Neural cell (in vitro differentiated cells): ENCODE data around the gene ADGRF1. TPM values are rescaled to one million over a fixed set of nuclear protein-coding genes. Genes with fewer than 3 reads are reported as not detected.

ENCODE experiments used
- H2AFZ ChIP-seq: fragments of 200-600, 300-800 bp; sonication (generic), shearing (Covaris generic); 2 replicates; pipeline ENCODE4 v1.6.0; 2014; ENCODE audit warnings: low read depth, mild to moderate bottlenecking, antibody characterized with exemption, low read length, moderate library complexity
- H3F3A ChIP-seq: fragments of 200-600 bp; shearing (Covaris generic); 2 replicates; pipeline ENCODE4 v1.6.1; 2016; ENCODE audit warnings: mild to moderate bottlenecking, moderate library complexity, mixed read lengths, antibody characterized with exemption, low read length; ENCODE audit not compliant: insufficient read depth, poor library complexity, severe bottlenecking
- H3K27ac ChIP-seq: fragments of 200-600, 300-800 bp; sonication (generic), shearing (Covaris generic); 2 replicates; pipeline ENCODE4 v1.5.1; 2014; ENCODE audit warnings: mild to moderate bottlenecking, low read length, moderate library complexity
- H3K27me3 ChIP-seq: fragments of 300-800, 200-600 bp; sonication (generic), shearing (Covaris generic); 2 replicates; pipeline ENCODE4 v1.6.0; 2014; ENCODE audit warnings: mild to moderate bottlenecking, low read depth, low read length, moderate library complexity; ENCODE audit not compliant: insufficient read depth
- H3K36me3 ChIP-seq: fragments of 300-800, 200-600 bp; sonication (generic), shearing (Covaris generic); 2 replicates; pipeline ENCODE4 v1.5.1; 2014; ENCODE audit warnings: mild to moderate bottlenecking, antibody characterized with exemption, low read length, moderate library complexity; ENCODE audit not compliant: insufficient read depth
- H3K4me2 ChIP-seq: fragments of 300-800, 200-600 bp; sonication (generic), shearing (Covaris generic); 2 replicates; pipeline ENCODE4 v1.6.0; 2014; ENCODE audit warnings: mild to moderate bottlenecking, low read length
- H3K4me3 ChIP-seq: fragments of 300-800, 200-600 bp; sonication (generic), shearing (Covaris generic); 2 replicates; pipeline ENCODE4 v1.5.1; 2014; ENCODE audit warnings: mild to moderate bottlenecking, low read length, moderate library complexity
- H3K79me2 ChIP-seq: fragments of 200-600 bp; shearing (Covaris generic); replicated peaks from 2 replicates; pipeline ENCODE4 v1.6.0; 2014; ENCODE audit warnings: mild to moderate bottlenecking, low read length, moderate library complexity; ENCODE audit not compliant: insufficient read depth
- H3K9ac ChIP-seq: fragments of 300-800, 200-600 bp; sonication (generic), shearing (Covaris generic); 2 replicates; pipeline ENCODE4 v1.6.1; 2016; ENCODE audit warnings: mild to moderate bottlenecking, low read length, mixed read lengths
- H3K9me2 ChIP-seq: fragments of 200-600 bp; shearing (Covaris generic); 2 replicates; pipeline ENCODE4 v1.6.1; 2016; ENCODE audit warnings: mild to moderate bottlenecking, low read length, mixed read lengths; ENCODE audit not compliant: insufficient read depth
- H3K9me3 ChIP-seq: fragments of 200-600, 300-800 bp; sonication (generic), shearing (Covaris generic); 2 replicates; pipeline ENCODE4 v1.6.1; 2016; ENCODE audit warnings: mild to moderate bottlenecking, mixed run types, low read length, moderate library complexity, mixed read lengths
- H4K20me1 ChIP-seq: fragments of 200-600 bp; shearing (Covaris generic); 2 replicates; pipeline ENCODE4 v1.6.1; 2016; ENCODE audit warnings: mild to moderate bottlenecking, mixed run types; ENCODE audit not compliant: insufficient read depth
- EP300 ChIP-seq: fragments of 450-650 bp; conservative IDR thresholded peaks from 2 replicates; pipeline ENCODE4 v1.6.1; 2014; ENCODE audit warnings: antibody characterized with exemption, mild to moderate bottlenecking, moderate library complexity; ENCODE audit not compliant: poor library complexity, severe bottlenecking
- EZH2 ChIP-seq: fragments of 200-600, 300-800 bp; shearing (Covaris generic), sonication (generic); IDR thresholded peaks from 2 replicates; pipeline ENCODE4 v1.6.1; 2014; ENCODE audit warnings: antibody characterized with exemption, low read length, borderline replicate concordance, mild to moderate bottlenecking; ENCODE audit not compliant: insufficient read depth, poor library complexity, severe bottlenecking
- MXI1 ChIP-seq: fragments of 450-650 bp; conservative IDR thresholded peaks from 2 replicates; pipeline ENCODE4 v1.6.1; 2014; ENCODE audit warnings: antibody characterized with exemption, mild to moderate bottlenecking; ENCODE audit not compliant: poor library complexity, severe bottlenecking
- POLR2AphosphoS5 ChIP-seq: IDR thresholded peaks from 2 replicates; pipeline ENCODE4 v1.6.1; 2012
- RAD21 ChIP-seq: fragments of 450-650 bp; conservative IDR thresholded peaks from 2 replicates; pipeline ENCODE4 v1.6.1; 2014; ENCODE audit warnings: antibody characterized with exemption, mild to moderate bottlenecking, moderate library complexity
- SMC3 ChIP-seq: fragments of 450-650 bp; conservative IDR thresholded peaks from 2 replicates; pipeline ENCODE4 v1.6.1; 2014; ENCODE audit warnings: antibody characterized with exemption, mild to moderate bottlenecking, moderate library complexity; ENCODE audit not compliant: poor library complexity
- TAF1 ChIP-seq: IDR thresholded peaks from 2 replicates; pipeline ENCODE4 v1.6.1; 2012; ENCODE audit warnings: low read depth
- polyA plus RNA-seq: library from polyadenylated mRNA; depleted of rRNA; stranded (reverse); fragments of >200 nt; gene quantifications from 2 replicates; pipeline ENCODE4 v1.2.3, GENCODE V29; 2014
- TF ChIP-seq, protein P1 (sequence below): fragments of 450-650 bp; IDR thresholded peaks from 2 replicates; pipeline ENCODE4 v1.5.1; 2014; ENCODE audit warnings: antibody characterized with exemption, mild to moderate bottlenecking, moderate library complexity; ENCODE audit not compliant: poor library complexity, severe bottlenecking
- TF ChIP-seq, protein P2 (sequence below): IDR thresholded peaks from 2 replicates; pipeline ENCODE4 v1.6.1; 2012; ENCODE audit warnings: borderline replicate concordance

Gene ADGRF1
- polyA plus RNA-seq, 1 donor from 2014 or later: not detected

DNA sequence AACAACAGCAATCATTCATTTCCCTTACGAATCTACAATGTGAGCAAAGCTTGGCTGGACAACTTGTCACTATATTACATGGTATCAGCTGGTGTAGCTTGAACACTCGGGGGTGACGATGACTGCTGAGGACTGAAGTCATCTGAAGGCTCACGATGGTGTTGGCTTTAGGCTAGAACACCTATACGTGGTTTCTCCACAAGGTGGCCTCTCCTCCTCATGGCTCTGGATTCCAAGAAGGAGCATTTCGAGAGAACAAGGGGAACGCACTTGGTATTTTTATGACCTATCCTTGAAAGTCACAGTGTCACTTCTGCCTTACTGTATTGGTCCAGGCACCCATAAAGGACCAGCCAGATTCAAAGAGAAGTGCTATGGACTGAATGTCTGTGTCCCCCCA is 37.5 kb upstream of the ADGRF1 start:
- Histone ChIP-seq H3K4me2 (no peak overlapping the region), H2AFZ (no peak overlapping the region), H3K27ac (no peak overlapping the region), H3K36me3 (no peaks in the 10 kb centered on the region), H3F3A (no peaks in the 10 kb centered on the region), H3K9me2 (no peaks in the 10 kb centered on the region), H3K9ac (no peak overlapping the region), H3K4me3 (no peak overlapping the region), H3K27me3 (no peaks in the 10 kb centered on the region), H4K20me1 (no peaks in the 10 kb centered on the region), H3K79me2 (no peaks in the 10 kb centered on the region), H3K9me3 (no peaks in the 10 kb centered on the region)
- no peak for TF ChIP-seq MXI1

DNA sequence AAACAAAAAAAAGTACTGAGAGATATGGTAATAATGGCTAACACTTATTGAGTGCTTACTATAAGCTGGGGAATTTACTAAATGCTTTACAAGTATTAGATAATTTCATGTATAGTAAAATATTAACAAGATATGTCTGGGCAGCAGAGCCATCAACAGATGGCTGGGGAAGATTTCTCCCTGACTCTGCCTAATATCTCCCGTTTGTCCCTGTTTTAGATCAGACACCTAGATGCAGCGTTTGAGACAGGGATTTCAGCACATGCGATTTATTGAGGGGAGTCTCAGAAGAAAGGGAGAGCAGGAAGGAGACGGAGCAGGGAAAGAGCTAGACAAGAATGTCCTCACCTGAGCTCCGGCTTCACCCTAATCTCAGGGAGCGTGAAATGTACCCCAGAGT is 36.9 kb upstream of the ADGRF1 start:
- H3K9me2 ChIP-seq: no peaks in the 10 kb centered on the region
- H4K20me1 ChIP-seq: no peaks in the 10 kb centered on the region
- no peaks in the 10 kb centered on the region for H3K36me3 ChIP-seq
- no peaks in the 10 kb centered on the region for H3K79me2 ChIP-seq
- no peak overlapping the region for H3K4me2 ChIP-seq
- no peak overlapping the region for H2AFZ ChIP-seq
- no peak overlapping the region for H3K9ac ChIP-seq
- no peak overlapping the region for H3K4me3 ChIP-seq
- no peak for TF ChIP-seq SMC3
- no peak for TF ChIP-seq POLR2AphosphoS5
- TF ChIP-seq, protein P1, sequence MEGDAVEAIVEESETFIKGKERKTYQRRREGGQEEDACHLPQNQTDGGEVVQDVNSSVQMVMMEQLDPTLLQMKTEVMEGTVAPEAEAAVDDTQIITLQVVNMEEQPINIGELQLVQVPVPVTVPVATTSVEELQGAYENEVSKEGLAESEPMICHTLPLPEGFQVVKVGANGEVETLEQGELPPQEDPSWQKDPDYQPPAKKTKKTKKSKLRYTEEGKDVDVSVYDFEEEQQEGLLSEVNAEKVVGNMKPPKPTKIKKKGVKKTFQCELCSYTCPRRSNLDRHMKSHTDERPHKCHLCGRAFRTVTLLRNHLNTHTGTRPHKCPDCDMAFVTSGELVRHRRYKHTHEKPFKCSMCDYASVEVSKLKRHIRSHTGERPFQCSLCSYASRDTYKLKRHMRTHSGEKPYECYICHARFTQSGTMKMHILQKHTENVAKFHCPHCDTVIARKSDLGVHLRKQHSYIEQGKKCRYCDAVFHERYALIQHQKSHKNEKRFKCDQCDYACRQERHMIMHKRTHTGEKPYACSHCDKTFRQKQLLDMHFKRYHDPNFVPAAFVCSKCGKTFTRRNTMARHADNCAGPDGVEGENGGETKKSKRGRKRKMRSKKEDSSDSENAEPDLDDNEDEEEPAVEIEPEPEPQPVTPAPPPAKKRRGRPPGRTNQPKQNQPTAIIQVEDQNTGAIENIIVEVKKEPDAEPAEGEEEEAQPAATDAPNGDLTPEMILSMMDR: no peak
- no peak for TF ChIP-seq RAD21
- no peak for TF ChIP-seq EP300
- no peak for TF ChIP-seq EZH2
- no peak for TF ChIP-seq MXI1
- no peak overlapping the region for H3K27ac ChIP-seq
- no peaks in the 10 kb centered on the region for H3K9me3 ChIP-seq
- H3F3A ChIP-seq: no peaks in the 10 kb centered on the region
- no peaks in the 10 kb centered on the region for H3K27me3 ChIP-seq

DNA sequence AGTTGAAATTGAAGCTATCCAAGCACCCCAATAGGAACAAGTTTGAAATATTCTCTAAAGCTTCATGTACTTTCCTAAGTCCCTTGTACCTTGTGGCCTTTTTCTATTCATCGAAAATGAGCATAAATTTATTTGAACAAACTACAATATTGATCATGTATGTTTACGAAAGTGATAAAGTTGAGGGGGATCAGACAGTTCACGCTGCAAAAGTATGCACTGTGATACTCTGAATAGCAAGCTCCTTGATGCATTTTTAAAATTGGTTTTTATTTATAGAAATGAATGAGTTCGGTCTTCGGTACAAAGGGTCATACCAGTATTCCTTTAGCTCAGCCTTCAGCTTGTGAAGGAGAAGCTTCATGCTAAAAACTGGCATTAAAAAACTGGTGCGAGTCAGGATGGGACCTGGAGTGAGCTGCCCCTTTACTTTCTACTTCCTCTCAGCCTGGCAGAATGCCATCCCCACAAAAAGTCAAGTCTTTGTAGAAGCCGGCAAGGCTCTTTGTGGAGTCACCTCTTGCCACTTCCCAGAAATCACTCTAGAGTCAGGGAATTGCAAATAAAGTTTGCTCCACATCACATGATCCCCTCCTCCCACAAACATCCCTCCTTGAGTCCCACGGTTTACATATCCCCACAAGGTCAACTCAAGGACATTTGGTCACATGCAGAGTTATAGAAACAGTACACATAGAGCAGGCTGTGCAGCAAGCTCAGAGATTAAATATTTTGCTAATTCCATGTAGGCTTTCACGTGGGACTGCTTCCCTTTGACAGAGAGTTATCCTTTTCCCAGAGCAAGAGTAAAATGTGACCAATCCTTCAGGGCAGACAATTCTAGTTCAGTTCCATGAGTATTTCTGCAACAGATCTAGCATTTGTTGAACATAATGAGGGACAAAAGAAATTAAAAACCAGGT is 34.6 kb upstream of the ADGRF1 start:
- H2AFZ ChIP-seq: no peak overlapping the region
- no peaks in the 10 kb centered on the region for H3F3A ChIP-seq
- no peak overlapping the region for H3K9ac ChIP-seq
- H3K36me3 ChIP-seq: no peaks in the 10 kb centered on the region
- no peak overlapping the region for H3K4me3 ChIP-seq
- H3K79me2 ChIP-seq: no peaks in the 10 kb centered on the region
- H3K9me2 ChIP-seq: no peaks in the 10 kb centered on the region
- no peak overlapping the region for H3K27ac ChIP-seq
- no peak overlapping the region for H3K4me2 ChIP-seq
- H3K27me3 ChIP-seq: no peaks in the 10 kb centered on the region
- H3K9me3 ChIP-seq: no peaks in the 10 kb centered on the region
- H4K20me1 ChIP-seq: no peaks in the 10 kb centered on the region
- TF ChIP-seq POLR2AphosphoS5 (no peak), EP300 (no peak), TAF1 (no peak), MXI1 (no peak)
- TF ChIP-seq, protein P2, sequence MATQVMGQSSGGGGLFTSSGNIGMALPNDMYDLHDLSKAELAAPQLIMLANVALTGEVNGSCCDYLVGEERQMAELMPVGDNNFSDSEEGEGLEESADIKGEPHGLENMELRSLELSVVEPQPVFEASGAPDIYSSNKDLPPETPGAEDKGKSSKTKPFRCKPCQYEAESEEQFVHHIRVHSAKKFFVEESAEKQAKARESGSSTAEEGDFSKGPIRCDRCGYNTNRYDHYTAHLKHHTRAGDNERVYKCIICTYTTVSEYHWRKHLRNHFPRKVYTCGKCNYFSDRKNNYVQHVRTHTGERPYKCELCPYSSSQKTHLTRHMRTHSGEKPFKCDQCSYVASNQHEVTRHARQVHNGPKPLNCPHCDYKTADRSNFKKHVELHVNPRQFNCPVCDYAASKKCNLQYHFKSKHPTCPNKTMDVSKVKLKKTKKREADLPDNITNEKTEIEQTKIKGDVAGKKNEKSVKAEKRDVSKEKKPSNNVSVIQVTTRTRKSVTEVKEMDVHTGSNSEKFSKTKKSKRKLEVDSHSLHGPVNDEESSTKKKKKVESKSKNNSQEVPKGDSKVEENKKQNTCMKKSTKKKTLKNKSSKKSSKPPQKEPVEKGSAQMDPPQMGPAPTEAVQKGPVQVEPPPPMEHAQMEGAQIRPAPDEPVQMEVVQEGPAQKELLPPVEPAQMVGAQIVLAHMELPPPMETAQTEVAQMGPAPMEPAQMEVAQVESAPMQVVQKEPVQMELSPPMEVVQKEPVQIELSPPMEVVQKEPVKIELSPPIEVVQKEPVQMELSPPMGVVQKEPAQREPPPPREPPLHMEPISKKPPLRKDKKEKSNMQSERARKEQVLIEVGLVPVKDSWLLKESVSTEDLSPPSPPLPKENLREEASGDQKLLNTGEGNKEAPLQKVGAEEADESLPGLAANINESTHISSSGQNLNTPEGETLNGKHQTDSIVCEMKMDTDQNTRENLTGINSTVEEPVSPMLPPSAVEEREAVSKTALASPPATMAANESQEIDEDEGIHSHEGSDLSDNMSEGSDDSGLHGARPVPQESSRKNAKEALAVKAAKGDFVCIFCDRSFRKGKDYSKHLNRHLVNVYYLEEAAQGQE: no peak
